ENCODE results near the gene ARHGAP15.

Gene ARHGAP15

GRCh38 chr2:143229952-143230351 lies 100.7 kb downstream of the ARHGAP15 start:
- no peak for DNase-seq

- no peak for DNase-seq
Observed at GRCh38 chr2:143230506-143231253, 101.5 kb downstream of the ARHGAP15 start.

- no peak for DNase-seq
Observed at GRCh38 chr2:143231254-143231645, 102.0 kb downstream of the ARHGAP15 start.

GRCh38 chr2:143237146-143237777 lies 108.0 kb downstream of the ARHGAP15 start:
- no peak for DNase-seq

GRCh38 chr2:143241403-143242088 lies 112.3 kb downstream of the ARHGAP15 start:
- no peak for DNase-seq

- DNase-seq, result no peak
Observed at GRCh38 chr2:143246246-143246645, 117.0 kb downstream of the ARHGAP15 start.

- no peak for DNase-seq
Observed at GRCh38 chr2:143246815-143247744, 117.9 kb downstream of the ARHGAP15 start.

- DNase-seq, result no peak
Observed at GRCh38 chr2:143248631-143249030, 119.4 kb downstream of the ARHGAP15 start.

- DNase-seq, result no peak
Observed at GRCh38 chr2:143251681-143252080, 122.5 kb downstream of the ARHGAP15 start.

GRCh38 chr2:143252138-143252907 lies 123.1 kb downstream of the ARHGAP15 start:
- DNase-seq, result no peak

- peak in 1 of 2 experiments; percentile 43 for DNase-seq
Observed at GRCh38 chr2:143254110-143254509, 124.9 kb downstream of the ARHGAP15 start.

- no peak for DNase-seq
Observed at GRCh38 chr2:143255086-143255485, 125.9 kb downstream of the ARHGAP15 start.

GRCh38 chr2:143255899-143256298 lies 126.7 kb downstream of the ARHGAP15 start:
- DNase-seq, result no peak

- no peak for DNase-seq
Observed at GRCh38 chr2:143258126-143258892, 129.1 kb downstream of the ARHGAP15 start.

- DNase-seq, result peak; percentile 39 to 72
Observed at GRCh38 chr2:143259368-143259958, 130.2 kb downstream of the ARHGAP15 start.

GRCh38 chr2:143261986-143262385 lies 132.8 kb downstream of the ARHGAP15 start:
- no peak for DNase-seq

- no peak for DNase-seq
Observed at GRCh38 chr2:143262389-143262788, 133.2 kb downstream of the ARHGAP15 start.

GRCh38 chr2:143263066-143263625 lies 133.9 kb downstream of the ARHGAP15 start:
- DNase-seq, result peak in 1 of 2 experiments; percentile 22

- DNase-seq, result no peak
Observed at GRCh38 chr2:143264851-143265250, 135.6 kb downstream of the ARHGAP15 start.

- no peak for DNase-seq
Observed at GRCh38 chr2:143279672-143280071, 150.5 kb downstream of the ARHGAP15 start.
